Small intestine (tissue), 7 donors: Measurements from ENCODE around the gene GABPA. TPM values are rescaled to one million over a fixed set of nuclear protein-coding genes. Genes with fewer than 3 reads are reported as not detected.
"Not testable (repeated sequence)": the region's sequence is repeated elsewhere in the genome, so short reads cannot be mapped to it uniquely, and the experiment has no call there.

Experiments used
- DNase-seq, 2 donors: peaks; one replicate each; pipeline versions ENCODE4 v3.0.0 to v3.0.0-alpha.2; 2013
- FAIRE-seq: peaks from 2 replicates; lab custom pipeline; 2012; peaks lifted over from hg19 to GRCh38; lab: Jason Lieb, UNC
- H3K27ac ChIP-seq, 3 donors: one replicate each; pipeline ENCODE4 v1.5.1; 2013; ENCODE audit warnings: low read length in 2 of 3, mild to moderate bottlenecking in 2 of 3, control low read depth in 1 of 3, inconsistent platforms in 1 of 3, low read depth in 1 of 3, moderate library complexity in 1 of 3
- H3K27me3 ChIP-seq, 3 donors: one replicate each; pipeline ENCODE4 v1.6.1; 2013; ENCODE audit warnings: low read length in 3 of 3, inconsistent platforms in 1 of 3; ENCODE audit not compliant: control insufficient read depth in 3 of 3, insufficient read depth in 3 of 3
- H3K36me3 ChIP-seq, 3 donors: one replicate each; pipeline ENCODE4 v1.6.1; 2013; ENCODE audit warnings: low read length in 3 of 3, inconsistent platforms in 1 of 3, low read depth in 1 of 3, mild to moderate bottlenecking in 1 of 3, moderate library complexity in 1 of 3; ENCODE audit not compliant: control insufficient read depth in 3 of 3, insufficient read depth in 2 of 3
- H3K4me1 ChIP-seq, 3 donors: one replicate each; pipeline ENCODE4 v1.6.1; 2013; ENCODE audit warnings: low read length in 2 of 3, inconsistent platforms in 1 of 3, low read depth in 1 of 3, mild to moderate bottlenecking in 1 of 3, moderate library complexity in 1 of 3; ENCODE audit not compliant: control insufficient read depth in 3 of 3, insufficient read depth in 2 of 3
- H3K4me3 ChIP-seq, 3 donors: one replicate each; pipeline ENCODE4 v1.5.1; 2013; ENCODE audit warnings: low read length in 3 of 3, control low read depth in 1 of 3, inconsistent platforms in 1 of 3, low read depth in 1 of 3, mild to moderate bottlenecking in 1 of 3, moderate library complexity in 1 of 3
- H3K9me3 ChIP-seq, 2 donors: one replicate each; pipeline ENCODE4 v1.6.1; 2013; ENCODE audit warnings: low read depth in 1 of 2, low read length in 1 of 2; ENCODE audit not compliant: control insufficient read depth in 2 of 2, insufficient read depth in 1 of 2
- WGBS, 3 donors: extraction: QIAGEN DNeasy Blood & Tissue Kit; methylation state at CpG; one replicate each; pipeline ENCODE4 v1.1.7; 2013; 5-methylcytosine and 5-hydroxymethylcytosine counted together
- polyA plus RNA-seq, 4 donors: library from polyadenylated mRNA; stranded (reverse) in 3 of 4; unstranded in 1 of 4; fragments of 200-250 nt in 3 of 4; fragments of 120-200 nt in 1 of 4; gene quantifications; one replicate each; pipeline versions ENCODE4 v1.2.1 to v1.2.3, GENCODE V29; 2013
- donor health status: healthy with polysubstance abuse.
- donor health status: control.
- donor health status: control.
- donor health status: Bipolar disorder and iron deficiency.
- donor health status: healthy.

GABPA gene
- polyA plus RNA-seq, 4 donors = 10.3 to 24.8 (median 10.7) TPM

DNA sequence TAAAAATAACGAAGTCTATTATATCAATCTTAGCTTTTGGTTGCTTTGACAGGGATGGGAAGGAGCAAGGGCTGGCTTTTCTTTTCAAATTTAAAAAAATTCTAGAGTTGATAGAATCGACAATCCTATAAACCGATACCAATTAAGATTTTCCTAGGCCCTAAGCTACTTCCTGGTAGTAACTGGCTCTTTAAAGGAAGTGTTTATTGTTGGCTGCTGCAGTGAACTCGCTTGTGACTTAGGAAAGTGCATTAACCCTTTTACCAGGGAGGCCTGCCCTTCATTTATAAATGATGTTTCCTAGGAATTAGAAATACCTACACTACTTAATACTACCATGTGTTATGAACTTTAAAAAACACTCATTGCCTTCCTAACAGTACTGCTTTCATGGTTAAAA is 33.2 kb upstream of the GABPA start:
- WGBS, 3 donors = 51 to 62% (median 61%) methylated on average over 4 of the region's 4 CpGs
- no peak overlapping the region for H3K27ac ChIP-seq
- H3K4me1 ChIP-seq = no peaks in the 10 kb centered on the region
- no peaks in the 10 kb centered on the region for H3K27me3 ChIP-seq
- H3K36me3 ChIP-seq = no peaks in the 10 kb centered on the region
- DNase-seq (no peak), FAIRE-seq (no peak)
- H3K4me3 ChIP-seq = no peak overlapping the region
- H3K9me3 ChIP-seq = no peaks in the 10 kb centered on the region

DNA sequence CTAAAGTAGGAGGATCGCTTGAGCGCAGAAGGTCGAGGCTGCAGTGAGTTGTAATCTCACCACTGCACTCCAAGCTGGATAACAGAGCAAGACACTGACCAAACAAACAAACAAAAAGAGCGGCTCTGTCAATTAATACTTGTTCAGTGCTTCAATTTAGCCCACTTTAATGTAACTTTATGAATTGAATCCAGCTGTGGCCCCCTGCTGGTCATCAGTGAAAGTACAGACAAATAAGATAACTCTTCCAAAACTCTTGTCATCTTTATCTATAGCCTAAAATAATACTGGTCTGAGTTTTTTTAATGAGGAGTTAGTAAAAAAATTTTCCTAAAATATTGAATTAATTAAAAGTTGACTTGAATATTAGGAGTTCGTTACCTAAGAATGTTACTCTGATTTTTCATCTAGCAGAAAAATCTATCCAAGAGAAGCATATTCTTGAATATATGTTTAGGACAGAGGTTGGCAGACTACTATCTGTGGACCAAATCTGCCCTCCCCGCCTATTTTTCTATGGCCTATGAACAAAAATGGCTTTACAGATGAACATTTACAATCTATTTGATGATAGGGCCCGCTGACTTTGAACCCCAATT is 26.2 kb upstream of the GABPA start:
- DNase-seq (peak; percentile 32 to 38), FAIRE-seq (no peak)

GRCh38 chr21:25709684-25710265 is 25.0 kb upstream of the GABPA start:
- FAIRE-seq (no peak), DNase-seq (no peak)
- Histone ChIP-seq H3K4me1 (no peaks in the 10 kb centered on the region), H3K36me3 (no peaks in the 10 kb centered on the region), H3K27ac (no peak overlapping the region), H3K4me3 (no peak overlapping the region), H3K27me3 (no peaks in the 10 kb centered on the region), H3K9me3 (no peaks in the 10 kb centered on the region)
- WGBS, 3 donors = 85 to 93% (median 86%) methylated on average over 5 of the region's 5 CpGs

More for the DNA sequence above, 26.2 kb upstream of the GABPA start:
- H3K4me3 ChIP-seq = no peak overlapping the region
- no peaks in the 10 kb centered on the region for H3K4me1 ChIP-seq
- H3K27ac ChIP-seq = no peak overlapping the region
- no peaks in the 10 kb centered on the region for H3K27me3 ChIP-seq
- WGBS, 3 donors = 49 to 57% (median 51%) methylated on average over 7 of the region's 7 CpGs
- H3K36me3 ChIP-seq = no peaks in the 10 kb centered on the region
- H3K9me3 ChIP-seq = no peaks in the 10 kb centered on the region

DNA sequence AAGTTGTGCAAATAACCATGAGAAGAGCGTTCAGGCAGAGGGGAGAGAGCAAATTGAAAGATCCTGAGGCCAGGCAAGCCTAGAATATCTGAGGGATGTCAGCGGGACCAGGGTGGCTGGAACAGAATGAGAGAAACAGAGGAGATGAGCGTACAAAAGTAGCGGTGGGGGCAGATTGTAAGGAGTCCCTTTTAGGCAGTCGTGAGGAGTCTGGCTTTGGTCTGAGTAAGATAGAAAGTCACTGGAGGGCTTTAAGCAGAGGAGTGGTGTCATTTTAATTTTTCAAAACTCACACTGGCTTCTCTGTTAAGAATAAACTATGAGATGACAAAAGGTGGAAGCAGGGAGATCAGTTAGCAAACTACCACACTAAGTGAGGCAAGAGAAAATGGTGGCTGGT is 24.2 kb upstream of the GABPA start:
- DNase-seq = no peak
- no peak for FAIRE-seq
- 87 to 91% (median 89%) methylated on average over 5 of the region's 5 CpGs for WGBS, 3 donors

GRCh38 chr21:25714066-25714465 is 20.7 kb upstream of the GABPA start:
- H3K36me3 ChIP-seq, H3K27me3 ChIP-seq, H3K27ac ChIP-seq, FAIRE-seq, H3K4me1 ChIP-seq, DNase-seq, H3K4me3 ChIP-seq, H3K9me3 ChIP-seq: not testable (repeated sequence)
- 98 to 99% (median 99%) methylated on average over 10 of the region's 10 CpGs for WGBS, 3 donors

More for the DNA sequence above, 24.2 kb upstream of the GABPA start:
- Histone ChIP-seq H3K4me1 (no peaks in the 10 kb centered on the region), H3K27me3 (no peaks in the 10 kb centered on the region), H3K4me3 (no peak overlapping the region), H3K9me3 (no peaks in the 10 kb centered on the region), H3K27ac (no peak overlapping the region), H3K36me3 (no peaks in the 10 kb centered on the region)

DNA sequence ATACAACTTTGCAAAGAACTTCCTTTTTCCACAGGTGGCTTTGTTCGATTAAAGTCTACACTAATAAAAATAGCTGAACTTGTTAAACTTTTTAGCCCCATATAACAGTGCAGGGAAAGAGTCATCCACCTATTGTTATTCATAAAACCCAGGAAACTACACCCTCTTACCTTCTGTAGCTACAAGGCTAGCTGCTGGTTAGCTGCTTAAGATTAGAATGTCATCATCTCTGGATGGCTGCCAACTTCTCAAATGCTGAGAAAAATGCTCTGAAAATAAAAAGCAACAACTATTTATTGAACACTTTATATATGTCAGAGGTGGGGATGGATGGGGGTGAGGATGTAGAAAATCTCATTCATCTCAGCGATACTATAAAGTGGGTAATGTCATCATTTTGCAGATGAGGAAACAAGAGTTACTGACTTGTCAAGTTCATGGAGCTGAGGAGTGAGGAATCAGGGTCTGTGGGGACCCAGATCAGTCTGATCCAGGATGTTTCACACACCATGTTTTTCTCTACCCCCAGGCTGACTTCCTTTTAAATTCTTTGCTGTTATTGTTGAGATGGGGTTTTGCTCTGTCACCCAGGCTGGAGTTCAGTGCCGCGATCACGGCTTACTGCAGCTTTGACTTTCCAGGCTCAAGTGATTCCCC is 17.2 kb upstream of the GABPA start:
- Histone ChIP-seq H3K27me3 (no peaks in the 10 kb centered on the region), H3K36me3 (peaks cover 6 to 15% (median 7%) of the 10 kb centered on the region in 3 donors), H3K9me3 (no peaks in the 10 kb centered on the region), H3K27ac (no peak overlapping the region), H3K4me3 (no peak overlapping the region), H3K4me1 (no peaks in the 10 kb centered on the region)
- no peak for DNase-seq
- 78 to 80% (median 79%) methylated on average over 5 of the region's 5 CpGs for WGBS, 3 donors
- no peak for FAIRE-seq

DNA sequence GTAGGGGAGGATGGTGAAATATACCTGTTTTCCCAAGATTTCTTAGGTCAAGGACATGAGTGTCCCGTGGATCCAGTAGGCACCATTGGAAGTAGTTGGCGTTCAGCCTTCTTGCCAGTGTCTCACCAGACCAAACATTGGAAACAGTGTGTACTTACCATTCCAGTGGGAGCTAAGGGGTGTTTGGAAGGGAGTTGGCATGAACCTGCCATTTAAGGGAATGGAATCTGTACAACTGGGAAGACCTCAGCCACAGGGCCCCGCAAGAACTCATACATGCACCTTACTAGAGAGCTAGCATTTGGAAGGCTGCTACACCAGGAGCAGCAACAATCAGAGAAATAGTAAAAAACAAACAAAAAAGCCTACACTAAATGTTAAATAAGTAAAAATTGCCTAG is 12.8 kb upstream of the GABPA start:
- peaks cover 11 to 23% (median 13%) of the 10 kb centered on the region in 3 donors for H3K36me3 ChIP-seq
- 93 to 99% (median 97%) methylated on average over 3 of the region's 3 CpGs for WGBS, 3 donors

GRCh38 chr21:25722631-25723030 is 12.1 kb upstream of the GABPA start:
- 82 to 99% (median 90%) methylated on average over 3 of the region's 3 CpGs for WGBS, 3 donors
- FAIRE-seq = no peak
- Histone ChIP-seq H3K36me3 (peaks cover 14 to 25% (median 15%) of the 10 kb centered on the region in 3 donors), H3K9me3 (no peaks in the 10 kb centered on the region), H3K4me3 (no peak overlapping the region), H3K27me3 (no peaks in the 10 kb centered on the region), H3K27ac (no peak overlapping the region), H3K4me1 (no peaks in the 10 kb centered on the region)
- DNase-seq = no peak

More for the DNA sequence above, 12.8 kb upstream of the GABPA start:
- no peaks in the 10 kb centered on the region for H3K9me3 ChIP-seq
- no peaks in the 10 kb centered on the region for H3K4me1 ChIP-seq
- H3K27me3 ChIP-seq = no peaks in the 10 kb centered on the region
- no peak overlapping the region for H3K4me3 ChIP-seq
- DNase-seq (no peak), FAIRE-seq (no peak)
- H3K27ac ChIP-seq = no peak overlapping the region
